ENCODE measurements around the gene MPI.

DNA sequence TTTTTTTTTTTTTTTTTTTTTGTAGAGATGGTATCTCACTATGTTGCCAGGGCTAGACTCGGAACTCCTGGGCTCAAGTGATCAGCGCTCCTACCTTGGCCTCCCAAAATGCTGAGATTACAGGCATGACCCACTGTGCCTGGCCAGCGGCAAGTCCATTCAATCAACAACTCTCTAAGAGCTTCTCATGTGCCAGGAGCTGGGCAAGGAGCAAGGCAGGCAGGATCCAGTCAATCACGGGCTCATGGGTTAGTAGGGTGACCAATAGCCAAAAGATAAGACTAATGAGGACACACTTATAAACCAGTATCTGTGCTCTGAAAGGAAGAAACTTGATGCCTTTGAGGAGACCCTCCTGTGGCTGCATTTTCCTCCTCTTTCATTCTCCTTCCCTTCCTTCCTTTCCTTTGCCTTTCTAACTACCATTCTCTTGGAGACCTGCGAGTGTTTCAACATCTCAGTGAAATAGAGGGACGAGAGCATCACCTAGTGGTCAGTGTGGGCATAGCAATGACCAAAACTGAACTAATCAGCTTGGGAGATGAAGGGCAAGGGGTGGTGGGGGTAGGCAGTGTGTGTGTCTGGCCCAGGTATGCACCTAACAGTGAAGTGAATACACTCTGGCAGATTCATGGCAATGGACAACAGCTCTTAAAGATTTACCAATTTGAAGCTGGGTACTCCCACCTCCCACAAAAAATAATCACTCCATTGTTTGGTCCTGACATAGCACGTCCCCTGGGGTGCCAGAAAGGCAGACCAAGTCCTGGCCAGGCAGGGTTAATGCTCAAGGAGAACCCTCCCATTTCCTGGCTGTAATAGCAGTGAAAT lies 60.5 kb downstream of the MPI start:
- TF ChIP-seq, protein P1, sequence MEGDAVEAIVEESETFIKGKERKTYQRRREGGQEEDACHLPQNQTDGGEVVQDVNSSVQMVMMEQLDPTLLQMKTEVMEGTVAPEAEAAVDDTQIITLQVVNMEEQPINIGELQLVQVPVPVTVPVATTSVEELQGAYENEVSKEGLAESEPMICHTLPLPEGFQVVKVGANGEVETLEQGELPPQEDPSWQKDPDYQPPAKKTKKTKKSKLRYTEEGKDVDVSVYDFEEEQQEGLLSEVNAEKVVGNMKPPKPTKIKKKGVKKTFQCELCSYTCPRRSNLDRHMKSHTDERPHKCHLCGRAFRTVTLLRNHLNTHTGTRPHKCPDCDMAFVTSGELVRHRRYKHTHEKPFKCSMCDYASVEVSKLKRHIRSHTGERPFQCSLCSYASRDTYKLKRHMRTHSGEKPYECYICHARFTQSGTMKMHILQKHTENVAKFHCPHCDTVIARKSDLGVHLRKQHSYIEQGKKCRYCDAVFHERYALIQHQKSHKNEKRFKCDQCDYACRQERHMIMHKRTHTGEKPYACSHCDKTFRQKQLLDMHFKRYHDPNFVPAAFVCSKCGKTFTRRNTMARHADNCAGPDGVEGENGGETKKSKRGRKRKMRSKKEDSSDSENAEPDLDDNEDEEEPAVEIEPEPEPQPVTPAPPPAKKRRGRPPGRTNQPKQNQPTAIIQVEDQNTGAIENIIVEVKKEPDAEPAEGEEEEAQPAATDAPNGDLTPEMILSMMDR (IDR thresholded peaks at IDR 0.05) = peak; percentile 94 to 99 (median 98)
- TF ChIP-seq POLR2A (IDR thresholded peaks at IDR 0.05) = no peak
